Measurements from ENCODE around the gene MRPL12. TPM values are rescaled to one million over a fixed set of nuclear protein-coding genes. Genes with fewer than 3 reads are reported as not detected.

MRPL12 gene
- total and polyA plus RNA-seq, 3 experiments from 2014 or later, result 53.6 to 255 (median 246) TPM

DNA sequence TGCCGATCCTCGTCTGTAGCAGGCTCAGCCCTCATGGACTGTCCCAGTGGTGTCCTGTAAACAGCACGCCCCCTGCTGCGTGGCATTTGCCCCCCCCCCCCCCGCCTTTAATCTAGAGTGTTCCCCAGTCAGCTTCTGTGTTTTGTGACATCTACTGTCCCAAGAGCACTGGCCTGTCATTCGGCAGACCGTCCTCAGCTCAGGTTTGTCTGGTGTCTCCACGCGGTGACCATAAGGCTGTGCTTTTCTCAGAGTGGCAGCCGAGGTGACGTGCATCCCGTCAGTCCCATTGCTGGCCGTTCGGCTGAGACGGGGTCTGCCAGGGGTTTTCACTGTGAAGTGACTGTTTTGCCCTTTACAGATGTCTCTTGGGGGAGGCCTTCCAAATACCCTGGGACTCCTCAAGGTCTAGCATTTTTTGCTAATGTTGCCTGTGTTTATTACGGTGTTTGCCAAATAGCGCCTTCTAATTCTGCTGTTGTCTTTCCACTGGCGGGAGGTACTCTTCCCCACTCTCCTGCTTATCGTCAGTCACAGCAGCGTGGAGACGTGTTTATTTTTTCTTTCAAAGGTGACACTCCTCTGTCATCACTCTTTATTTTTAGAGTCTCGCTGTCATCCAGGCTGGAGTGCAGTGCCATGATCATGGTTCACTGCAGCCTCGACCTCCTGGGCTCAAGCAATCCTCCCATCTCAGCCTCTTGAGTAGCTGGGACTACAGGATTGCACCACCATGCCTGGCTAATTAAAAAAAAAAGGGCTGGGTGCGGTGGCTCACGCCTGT, 5.7 kb upstream of the MRPL12 start:
- H3K36me3 Mint-ChIP-seq, result peaks cover 0 to 76% (median 0%) of the 10 kb centered on the region in 3 donors
- no peak overlapping the region for H3K4me3 ChIP-seq (ENCODE audit: low read length)
- no peaks in the 10 kb centered on the region for H3K9me3 Mint-ChIP-seq
- ChIA-PET CTCF (no interaction called here), POLR2A (no interaction called here)
- no peaks in the 10 kb centered on the region for H3K27me3 ChIP-seq (ENCODE audit: insufficient read depth, low read length, poor library complexity, severe bottlenecking)
- peak overlapping the region in 1 of 7 donors; percentile 40 for H3K4me3 Mint-ChIP-seq
- H3K27ac Mint-ChIP-seq, result peak overlapping the region in 3 of 8 donors; percentile 22 to 50 (median 26)
- no peak overlapping the region for H3K27ac ChIP-seq (ENCODE audit: low read depth, low read length)
- no peaks in the 10 kb centered on the region for H3K27me3 Mint-ChIP-seq
- peaks cover 23% of the 10 kb centered on the region for H3K36me3 ChIP-seq (ENCODE audit: insufficient read depth, low read length)
- no peaks in the 10 kb centered on the region for H3K9me3 ChIP-seq (ENCODE audit: low read length)
- H3K4me1 Mint-ChIP-seq, result peaks cover 5 to 22% (median 12%) of the 10 kb centered on the region in 3 donors
- DNase-seq, result no peak
- peaks cover 18% of the 10 kb centered on the region for H3K4me1 ChIP-seq (ENCODE audit: insufficient read depth, low read length)

- Mint-ChIP-seq H3K9me3 (no peaks in the 10 kb centered on the region), H3K27me3 (no peaks in the 10 kb centered on the region), H3K36me3 (peaks cover 0 to 63% (median 1%) of the 10 kb centered on the region in 3 donors), H3K4me1 (peaks cover 19 to 37% (median 25%) of the 10 kb centered on the region in 3 donors), H3K27ac (peak overlapping the region; percentile 29 to 96 (median 53)), H3K4me3 (peak overlapping the region in 5 of 7 donors; percentile 8 to 99 (median 80))
- H3K27me3 ChIP-seq (ENCODE audit: insufficient read depth, low read length, poor library complexity, severe bottlenecking), result no peaks in the 10 kb centered on the region
- peaks cover 23% of the 10 kb centered on the region for H3K36me3 ChIP-seq (ENCODE audit: insufficient read depth, low read length)
- no peak for DNase-seq
- no peaks in the 10 kb centered on the region for H3K9me3 ChIP-seq (ENCODE audit: low read length)
- ChIA-PET CTCF (no interaction called here), POLR2A (interaction anchor here (2.8 kb wide), 1 partner anchor 17 kb away, joined by 38 read pairs; the partner anchor contains the start of genes ARL16 and HGS)
- no peak overlapping the region for H3K4me3 ChIP-seq (ENCODE audit: low read length)
- peaks cover 31% of the 10 kb centered on the region for H3K4me1 ChIP-seq (ENCODE audit: insufficient read depth, low read length)
- no peak overlapping the region for H3K27ac ChIP-seq (ENCODE audit: low read depth, low read length)
Measured at GRCh38 chr17:81700353-81701287, 2.5 kb upstream of the MRPL12 start.

DNA sequence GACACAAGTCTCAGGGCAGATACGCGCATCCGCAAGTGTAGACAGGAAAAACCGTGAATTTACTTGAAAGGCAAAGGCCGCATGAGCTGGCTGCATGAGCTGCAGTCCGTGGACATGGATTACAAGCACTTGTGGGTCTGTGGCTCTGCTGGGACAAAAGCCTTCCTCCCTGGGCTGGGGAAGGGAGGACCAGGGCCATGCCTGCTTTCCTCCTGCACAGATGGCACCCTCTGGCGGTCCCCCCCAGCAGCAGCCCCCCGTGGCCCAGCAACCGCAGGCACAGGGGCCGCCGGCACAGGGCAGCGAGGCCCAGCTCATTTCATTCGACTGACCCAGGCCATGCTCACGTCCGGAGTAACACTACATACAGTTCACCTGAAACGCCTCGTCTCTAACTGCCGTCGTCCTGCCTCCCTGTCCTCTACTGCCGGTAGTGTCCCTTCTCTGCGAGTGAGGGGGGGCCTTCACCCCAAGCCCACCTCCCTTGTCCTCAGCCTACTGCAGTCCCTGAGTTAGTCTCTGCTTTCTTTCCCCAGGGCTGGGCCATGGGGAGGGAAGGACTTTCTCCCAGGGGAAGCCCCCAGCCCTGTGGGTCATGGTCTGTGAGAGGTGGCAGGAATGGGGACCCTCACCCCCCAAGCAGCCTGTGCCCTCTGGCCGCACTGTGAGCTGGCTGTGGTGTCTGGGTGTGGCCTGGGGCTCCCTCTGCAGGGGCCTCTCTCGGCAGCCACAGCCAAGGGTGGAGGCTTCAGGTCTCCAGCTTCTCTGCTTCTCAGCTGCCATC, 1.7 kb upstream of the MRPL12 start:
- no peak for DNase-seq

DNA sequence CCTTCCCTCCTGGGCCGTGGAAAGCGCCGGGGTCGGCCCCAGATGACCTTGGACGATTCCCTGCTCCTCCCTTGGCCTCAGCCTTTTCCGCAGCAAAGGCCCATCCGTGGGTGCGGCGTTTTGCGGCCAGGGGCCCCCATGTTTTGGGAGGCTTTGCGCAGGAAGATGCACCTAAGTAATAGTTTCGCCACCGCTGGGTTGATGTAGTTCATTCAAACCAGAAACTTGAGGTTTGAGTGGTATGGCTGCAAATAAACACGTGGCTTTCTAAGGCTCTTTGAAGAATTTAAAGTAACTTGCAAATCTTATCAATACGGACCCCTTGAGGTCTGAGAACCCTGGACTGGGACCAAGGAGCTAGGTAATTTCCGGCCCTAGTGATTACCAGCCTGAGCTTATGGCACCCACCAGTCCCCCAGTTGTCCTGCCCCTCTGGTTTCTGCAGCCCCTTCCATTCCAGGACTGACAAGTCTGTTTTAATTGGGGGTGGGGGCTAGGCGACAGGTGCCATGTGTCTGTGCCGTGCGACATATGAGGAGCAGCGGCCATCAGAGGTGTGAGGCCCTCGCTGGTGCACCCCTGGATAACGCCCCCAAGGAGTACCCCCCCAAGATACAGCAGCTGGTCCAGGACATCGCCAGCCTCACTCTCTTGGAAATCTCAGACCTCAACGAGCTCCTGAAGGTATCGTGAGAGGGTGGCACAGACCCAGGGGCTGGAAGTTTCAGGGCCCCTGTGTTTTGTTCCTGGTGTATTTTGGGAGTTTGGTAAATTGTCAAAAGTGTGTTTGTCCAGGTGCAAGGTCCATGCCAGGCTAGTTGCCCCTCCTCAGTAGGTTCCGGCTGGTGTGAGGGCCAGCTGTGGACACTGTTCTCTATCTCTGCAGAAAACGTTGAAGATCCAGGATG, 834 bp downstream of the MRPL12 start:
- Mint-ChIP-seq H3K9me3 (no peaks in the 10 kb centered on the region), H3K4me1 (peaks cover 19 to 38% (median 23%) of the 10 kb centered on the region in 3 donors), H3K36me3 (peaks cover 0 to 50% (median 4%) of the 10 kb centered on the region in 3 donors), H3K4me3 (peak overlapping the region; percentile 73 to 90 (median 83)), H3K27me3 (no peaks in the 10 kb centered on the region), H3K27ac (peak overlapping the region; percentile 77 to 96 (median 90))
- Histone ChIP-seq H3K4me3 (ENCODE audit: low read length) (peak overlapping the region; percentile 63), H3K36me3 (ENCODE audit: insufficient read depth, low read length) (peaks cover 11% of the 10 kb centered on the region), H3K27me3 (ENCODE audit: insufficient read depth, low read length, poor library complexity, severe bottlenecking) (no peaks in the 10 kb centered on the region), H3K9me3 (ENCODE audit: low read length) (no peaks in the 10 kb centered on the region), H3K27ac (ENCODE audit: low read depth, low read length) (peak overlapping the region; percentile 91), H3K4me1 (ENCODE audit: insufficient read depth, low read length) (peaks cover 31% of the 10 kb centered on the region)
- ChIA-PET POLR2A (interaction anchor here (1.0 to 2.8 kb wide), 5 partner anchors 7 to 319 kb away, joined by 3 to 38 read pairs (median 4); partner anchors contain the start of genes ARHGDIA, ARL16, CENPX and HGS), CTCF (interaction anchor here (2.2 kb wide), 1 partner anchor 19 kb away, joined by 12 read pairs; the partner anchor contains the start of genes ARL16 and HGS)
- peak in 1 of 5 donors; percentile 28 for DNase-seq

More for the DNA sequence above, 1.7 kb upstream of the MRPL12 start:
- peak overlapping the region; percentile 47 to 98 (median 95) for H3K27ac Mint-ChIP-seq
- ChIA-PET CTCF (interaction anchor here (0.9 kb wide), 1 partner anchor 158 kb away, joined by 3 read pairs; no protein-coding TSS in a partner anchor), POLR2A (interaction anchor here (0.6 to 2.8 kb wide), 3 partner anchors 18 to 267 kb away, joined by 3 to 38 read pairs (median 4); partner anchors contain the start of genes ARL16 and HGS)
- Histone ChIP-seq H3K27me3 (ENCODE audit: insufficient read depth, low read length, poor library complexity, severe bottlenecking) (no peaks in the 10 kb centered on the region), H3K9me3 (ENCODE audit: low read length) (no peaks in the 10 kb centered on the region), H3K36me3 (ENCODE audit: insufficient read depth, low read length) (peaks cover 22% of the 10 kb centered on the region), H3K4me1 (ENCODE audit: insufficient read depth, low read length) (peaks cover 31% of the 10 kb centered on the region), H3K27ac (ENCODE audit: low read depth, low read length) (peak overlapping the region; percentile 91), H3K4me3 (ENCODE audit: low read length) (no peak overlapping the region)
- no peaks in the 10 kb centered on the region for H3K9me3 Mint-ChIP-seq
- H3K27me3 Mint-ChIP-seq, result no peaks in the 10 kb centered on the region
- peaks cover 19 to 41% (median 25%) of the 10 kb centered on the region in 3 donors for H3K4me1 Mint-ChIP-seq
- peak overlapping the region; percentile 85 to 99 (median 90) for H3K4me3 Mint-ChIP-seq
- H3K36me3 Mint-ChIP-seq, result peaks cover 0 to 63% (median 4%) of the 10 kb centered on the region in 3 donors

DNA sequence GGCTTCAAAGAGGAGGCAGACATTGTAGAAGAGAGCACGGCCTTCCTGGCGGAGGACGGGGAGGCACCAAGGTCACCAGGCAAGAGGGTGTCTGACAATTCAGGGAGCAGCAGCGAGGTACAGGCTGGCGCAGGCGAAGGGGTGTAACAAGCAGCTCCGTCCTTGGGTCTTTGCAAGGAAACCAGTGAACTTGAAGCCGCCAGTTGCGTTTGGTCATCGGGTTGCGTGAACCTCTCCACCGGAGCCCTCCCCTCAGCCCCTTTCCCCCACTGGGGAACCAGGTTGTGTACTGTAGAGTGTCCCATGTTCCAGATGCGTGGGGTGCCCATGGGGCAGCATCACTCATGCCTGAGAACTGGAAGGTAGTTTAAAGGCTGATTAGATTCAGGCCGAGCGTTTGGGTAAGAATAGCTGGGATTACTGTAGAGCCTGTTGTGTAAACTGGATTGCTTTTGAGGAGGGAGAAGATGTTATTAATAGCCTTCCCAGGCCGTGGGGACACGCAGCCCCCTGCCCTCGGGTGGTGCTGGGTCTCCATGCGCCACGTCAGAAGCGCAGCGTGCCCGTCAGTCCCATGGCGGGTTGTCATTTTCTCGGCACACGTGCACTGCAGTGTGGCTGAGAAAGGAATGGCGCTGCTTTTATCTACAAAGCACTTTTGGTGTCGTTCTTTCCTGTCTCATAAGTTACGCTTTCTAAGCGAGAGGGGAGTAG, 2.5 kb downstream of the MRPL12 start:
- Histone ChIP-seq H3K9me3 (ENCODE audit: low read length) (no peaks in the 10 kb centered on the region), H3K27me3 (ENCODE audit: insufficient read depth, low read length, poor library complexity, severe bottlenecking) (no peaks in the 10 kb centered on the region), H3K4me3 (ENCODE audit: low read length) (no peak overlapping the region), H3K27ac (ENCODE audit: low read depth, low read length) (no peak overlapping the region), H3K4me1 (ENCODE audit: insufficient read depth, low read length) (peaks cover 37% of the 10 kb centered on the region), H3K36me3 (ENCODE audit: insufficient read depth, low read length) (peaks cover 11% of the 10 kb centered on the region)
- Mint-ChIP-seq H3K27me3 (no peaks in the 10 kb centered on the region), H3K4me1 (peaks cover 25 to 43% (median 26%) of the 10 kb centered on the region in 3 donors), H3K36me3 (peaks cover 0 to 46% (median 4%) of the 10 kb centered on the region in 3 donors), H3K27ac (peak overlapping the region in 4 of 8 donors; percentile 8 to 69 (median 39)), H3K4me3 (peak overlapping the region in 6 of 7 donors; percentile 8 to 54 (median 36)), H3K9me3 (no peaks in the 10 kb centered on the region)
- DNase-seq, result no peak
- ChIA-PET CTCF (no interaction called here), POLR2A (interaction anchor here (0.6 kb wide), 1 partner anchor 21 kb away, joined by 5 read pairs; no protein-coding TSS in a partner anchor)

DNA sequence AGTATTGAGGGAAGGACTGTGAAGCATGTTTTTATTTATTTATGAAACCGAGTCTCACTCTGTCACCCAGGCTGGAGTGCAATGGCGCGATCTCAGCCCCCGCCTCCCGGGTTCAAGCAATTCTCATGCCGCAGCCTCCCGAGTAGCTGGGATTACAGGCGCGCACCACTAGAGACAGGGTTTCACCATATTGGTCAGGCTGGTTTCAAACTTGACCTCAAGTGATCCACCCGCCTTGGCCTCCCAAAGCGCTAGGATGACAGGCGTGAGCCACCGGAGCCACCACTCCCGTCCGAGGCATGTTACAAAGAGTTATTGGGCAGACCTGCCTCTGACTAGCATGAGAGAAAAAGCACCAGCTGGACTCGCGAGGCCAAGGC, 3.1 kb downstream of the MRPL12 start:
- peaks cover 37% of the 10 kb centered on the region for H3K4me1 ChIP-seq (ENCODE audit: insufficient read depth, low read length)
- Mint-ChIP-seq H3K27ac (peak overlapping the region in 1 of 8 donors; percentile 69), H3K4me3 (peak overlapping the region in 4 of 7 donors; percentile 1 to 54 (median 18)), H3K27me3 (no peaks in the 10 kb centered on the region), H3K9me3 (no peaks in the 10 kb centered on the region), H3K36me3 (peaks cover 0 to 41% (median 4%) of the 10 kb centered on the region in 3 donors), H3K4me1 (peaks cover 24 to 43% (median 30%) of the 10 kb centered on the region in 3 donors)
- H3K27ac ChIP-seq (ENCODE audit: low read depth, low read length), result no peak overlapping the region
- ChIA-PET CTCF (no interaction called here), POLR2A (no interaction called here)
- no peak for DNase-seq
- no peaks in the 10 kb centered on the region for H3K9me3 ChIP-seq (ENCODE audit: low read length)
- H3K4me3 ChIP-seq (ENCODE audit: low read length), result no peak overlapping the region
- H3K36me3 ChIP-seq (ENCODE audit: insufficient read depth, low read length), result peaks cover 11% of the 10 kb centered on the region
- H3K27me3 ChIP-seq (ENCODE audit: insufficient read depth, low read length, poor library complexity, severe bottlenecking), result no peaks in the 10 kb centered on the region
